T-helper 2 cell treated with Interferon-gamma antibody and Interleukin-4, amounts not matched to agents 5 μg/mL and 100 μg/mL, for 36 hours (primary cell): Measurements from ENCODE around the gene RASAL3.

Experiments used
- DNase-seq: peaks from one replicate; pipeline ENCODE4 v3.0.0; 2021; ENCODE audit warnings: low spot score
- H3K27ac Mint-ChIP-seq: one replicate; pipeline ENCODE4 v1.8.0; 2021; ENCODE audit warnings: mild to moderate bottlenecking, mixed read lengths
- H3K27me3 Mint-ChIP-seq: one replicate; pipeline ENCODE4 v1.8.0; 2021; ENCODE audit warnings: low read depth, mixed read lengths
- H3K36me3 Mint-ChIP-seq: one replicate; pipeline ENCODE4 v1.8.0; 2021; ENCODE audit warnings: low read depth, mixed read lengths
- H3K4me1 Mint-ChIP-seq: one replicate; pipeline ENCODE4 v1.8.0; 2021; ENCODE audit warnings: low read depth, mixed read lengths
- H3K4me3 Mint-ChIP-seq: one replicate; pipeline ENCODE4 v1.8.0; 2022; ENCODE audit warnings: mild to moderate bottlenecking, moderate library complexity, mixed read lengths
- H3K9me3 Mint-ChIP-seq: one replicate; pipeline ENCODE4 v1.8.0; 2021; ENCODE audit warnings: mixed read lengths

The RASAL3 gene

GRCh38 chr19:15464394-15465385 is at the start of gene RASAL3:
TSS of gene RASAL3 (minus strand) at chr19:15464544. CDS start at chr19:15464358, 186 bp downstream.
- Mint-ChIP-seq H3K4me3 (peak within 1 kb of the TSS; percentile 92), H3K27ac (peak within 1 kb of the TSS; percentile 88), H3K36me3 (peaks cover 42% of the 10 kb centered on the region), H3K4me1 (peaks cover 58% of the 10 kb centered on the region), H3K9me3 (no peaks in the 10 kb centered on the region), H3K27me3 (peaks cover 9% of the 10 kb centered on the region)
- peak; percentile 50 for DNase-seq

GRCh38 chr19:15511671-15512424 is 47.5 kb upstream of the RASAL3 start:
- no peak for DNase-seq
- Mint-ChIP-seq H3K4me3 (no peak overlapping the region), H3K4me1 (peaks cover 28% of the 10 kb centered on the region), H3K9me3 (peaks cover 14% of the 10 kb centered on the region), H3K36me3 (peaks cover 4% of the 10 kb centered on the region), H3K27ac (no peak overlapping the region), H3K27me3 (peaks cover 28% of the 10 kb centered on the region)

- H3K27me3 Mint-ChIP-seq = peaks cover 38% of the 10 kb centered on the region
- H3K36me3 Mint-ChIP-seq = no peaks in the 10 kb centered on the region
- peaks cover 13% of the 10 kb centered on the region for H3K4me1 Mint-ChIP-seq
- no peaks in the 10 kb centered on the region for H3K9me3 Mint-ChIP-seq
- H3K4me3 Mint-ChIP-seq = peak within 1 kb of the TSS; percentile 82
- no peak within 1 kb of the TSS for H3K27ac Mint-ChIP-seq
- no peak for DNase-seq
Observed at GRCh38 chr19:15508035-15508710, 43.8 kb upstream of the RASAL3 start, which contains the start of gene CYP4F22. TSS of gene CYP4F22 (plus strand) at chr19:15508525. CDS start at chr19:15525337, 16,812 bp downstream.

- H3K27me3 Mint-ChIP-seq = peaks cover 38% of the 10 kb centered on the region
- H3K36me3 Mint-ChIP-seq = no peaks in the 10 kb centered on the region
- no peak for DNase-seq
- no peak overlapping the region for H3K27ac Mint-ChIP-seq
- peaks cover 13% of the 10 kb centered on the region for H3K4me1 Mint-ChIP-seq
- peak overlapping the region; percentile 82 for H3K4me3 Mint-ChIP-seq
- H3K9me3 Mint-ChIP-seq = no peaks in the 10 kb centered on the region
Observed at GRCh38 chr19:15507068-15508034, 43.0 kb upstream of the RASAL3 start.

- Mint-ChIP-seq H3K4me3 (no peak overlapping the region), H3K36me3 (no peaks in the 10 kb centered on the region), H3K4me1 (peaks cover 13% of the 10 kb centered on the region), H3K27ac (no peak overlapping the region), H3K27me3 (peaks cover 41% of the 10 kb centered on the region), H3K9me3 (no peaks in the 10 kb centered on the region)
- DNase-seq = no peak
Observed at GRCh38 chr19:15506074-15506571, 41.8 kb upstream of the RASAL3 start.

- Mint-ChIP-seq H3K9me3 (no peaks in the 10 kb centered on the region), H3K36me3 (no peaks in the 10 kb centered on the region), H3K27me3 (peaks cover 22% of the 10 kb centered on the region), H3K4me3 (no peak overlapping the region), H3K4me1 (peaks cover 8% of the 10 kb centered on the region), H3K27ac (no peak overlapping the region)
- no peak for DNase-seq
Observed at GRCh38 chr19:15502264-15502663, 37.9 kb upstream of the RASAL3 start.

GRCh38 chr19:15501596-15501995 is 37.3 kb upstream of the RASAL3 start:
- Mint-ChIP-seq H3K4me3 (no peak overlapping the region), H3K27ac (no peak overlapping the region), H3K27me3 (peaks cover 17% of the 10 kb centered on the region), H3K9me3 (no peaks in the 10 kb centered on the region), H3K4me1 (peaks cover 8% of the 10 kb centered on the region), H3K36me3 (no peaks in the 10 kb centered on the region)
- no peak for DNase-seq

- no peak for DNase-seq
- Mint-ChIP-seq H3K4me3 (no peak overlapping the region), H3K36me3 (no peaks in the 10 kb centered on the region), H3K27ac (no peak overlapping the region), H3K4me1 (peaks cover 8% of the 10 kb centered on the region), H3K27me3 (peaks cover 9% of the 10 kb centered on the region), H3K9me3 (no peaks in the 10 kb centered on the region)
Observed at GRCh38 chr19:15498910-15499309, 34.6 kb upstream of the RASAL3 start.

GRCh38 chr19:15498156-15498858 is 34.0 kb upstream of the RASAL3 start:
- peaks cover 8% of the 10 kb centered on the region for H3K4me1 Mint-ChIP-seq
- peaks cover 10% of the 10 kb centered on the region for H3K27me3 Mint-ChIP-seq
- no peaks in the 10 kb centered on the region for H3K36me3 Mint-ChIP-seq
- no peak overlapping the region for H3K4me3 Mint-ChIP-seq
- no peak overlapping the region for H3K27ac Mint-ChIP-seq
- no peaks in the 10 kb centered on the region for H3K9me3 Mint-ChIP-seq
- no peak for DNase-seq

GRCh38 chr19:15495151-15495550 is 30.8 kb upstream of the RASAL3 start:
- Mint-ChIP-seq H3K4me3 (no peak overlapping the region), H3K9me3 (no peaks in the 10 kb centered on the region)
- no peak for DNase-seq

GRCh38 chr19:15488489-15489226 is 24.3 kb upstream of the RASAL3 start:
- Mint-ChIP-seq H3K36me3 (no peaks in the 10 kb centered on the region), H3K4me1 (no peaks in the 10 kb centered on the region), H3K9me3 (peaks cover 7% of the 10 kb centered on the region), H3K27me3 (peaks cover 9% of the 10 kb centered on the region), H3K4me3 (no peak overlapping the region), H3K27ac (no peak overlapping the region)
- DNase-seq = no peak

More at GRCh38 chr19:15495151-15495550, 30.8 kb upstream of the RASAL3 start:
- Mint-ChIP-seq H3K4me1 (peaks cover 8% of the 10 kb centered on the region), H3K36me3 (no peaks in the 10 kb centered on the region), H3K27me3 (peaks cover 12% of the 10 kb centered on the region), H3K27ac (no peak overlapping the region)

GRCh38 chr19:15487038-15487437 is 22.7 kb upstream of the RASAL3 start:
- peaks cover 2% of the 10 kb centered on the region for H3K4me1 Mint-ChIP-seq
- peaks cover 7% of the 10 kb centered on the region for H3K9me3 Mint-ChIP-seq
- no peak overlapping the region for H3K27ac Mint-ChIP-seq
- H3K36me3 Mint-ChIP-seq = no peaks in the 10 kb centered on the region
- H3K27me3 Mint-ChIP-seq = no peaks in the 10 kb centered on the region
- no peak for DNase-seq
- H3K4me3 Mint-ChIP-seq = no peak overlapping the region
